Astrocyte of the spinal cord (primary cell): ENCODE results near the gene DTWD2.
A peak's percentile ranks its signal among the peaks of the same experiment; 100 is the strongest.
"Not testable (repeated sequence)": the region's sequence is repeated elsewhere in the genome, so short reads cannot be mapped to it uniquely, and the experiment has no call there.

Experiments
- DNase-seq: peaks from one replicate; pipeline ENCODE4 v3.0.0; 2011; ENCODE audit warnings: low read depth, low spot score
- H3K4me3 ChIP-seq: 2 replicates; pipeline ENCODE4 v1.5.1; 2011; ENCODE audit warnings: low read depth, mild to moderate bottlenecking, low read length, moderate library complexity
- in situ Hi-C: cut with HindIII; loops from 2 replicates; pipeline ENCODE4 v1.10.0; 2017; ENCODE audit warnings: low sequenced_read_pairs
- TF ChIP-seq, protein P1 (sequence below): IDR thresholded peaks from 2 replicates; pipeline ENCODE4 v1.5.1; 2012; ENCODE audit warnings: low read depth, mild to moderate bottlenecking, low read length, inconsistent platforms

DTWD2 gene

DNA sequence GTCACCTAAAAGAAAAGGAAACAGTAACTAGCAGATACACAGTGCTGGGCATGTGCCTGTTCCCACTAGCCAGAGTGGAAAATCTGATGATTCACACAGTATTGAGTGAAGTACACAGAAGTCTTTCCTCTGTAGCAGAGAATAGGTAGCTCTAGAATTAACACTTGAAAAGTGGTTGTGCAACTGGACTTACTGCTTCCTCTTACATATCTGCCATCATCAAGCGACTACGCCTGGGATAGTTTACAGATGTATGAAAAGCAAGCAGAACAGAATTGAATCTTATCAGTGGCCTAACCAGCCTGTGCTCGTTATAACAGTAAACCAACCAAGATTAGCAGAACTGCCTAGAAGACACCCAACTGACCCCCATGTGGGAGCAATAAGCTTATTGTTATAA, 130.6 kb downstream of the DTWD2 start:
- in situ Hi-C loops: no loop called here
- no peak overlapping the region for H3K4me3 ChIP-seq
- TF ChIP-seq, protein P1, sequence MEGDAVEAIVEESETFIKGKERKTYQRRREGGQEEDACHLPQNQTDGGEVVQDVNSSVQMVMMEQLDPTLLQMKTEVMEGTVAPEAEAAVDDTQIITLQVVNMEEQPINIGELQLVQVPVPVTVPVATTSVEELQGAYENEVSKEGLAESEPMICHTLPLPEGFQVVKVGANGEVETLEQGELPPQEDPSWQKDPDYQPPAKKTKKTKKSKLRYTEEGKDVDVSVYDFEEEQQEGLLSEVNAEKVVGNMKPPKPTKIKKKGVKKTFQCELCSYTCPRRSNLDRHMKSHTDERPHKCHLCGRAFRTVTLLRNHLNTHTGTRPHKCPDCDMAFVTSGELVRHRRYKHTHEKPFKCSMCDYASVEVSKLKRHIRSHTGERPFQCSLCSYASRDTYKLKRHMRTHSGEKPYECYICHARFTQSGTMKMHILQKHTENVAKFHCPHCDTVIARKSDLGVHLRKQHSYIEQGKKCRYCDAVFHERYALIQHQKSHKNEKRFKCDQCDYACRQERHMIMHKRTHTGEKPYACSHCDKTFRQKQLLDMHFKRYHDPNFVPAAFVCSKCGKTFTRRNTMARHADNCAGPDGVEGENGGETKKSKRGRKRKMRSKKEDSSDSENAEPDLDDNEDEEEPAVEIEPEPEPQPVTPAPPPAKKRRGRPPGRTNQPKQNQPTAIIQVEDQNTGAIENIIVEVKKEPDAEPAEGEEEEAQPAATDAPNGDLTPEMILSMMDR: no peak

DNA sequence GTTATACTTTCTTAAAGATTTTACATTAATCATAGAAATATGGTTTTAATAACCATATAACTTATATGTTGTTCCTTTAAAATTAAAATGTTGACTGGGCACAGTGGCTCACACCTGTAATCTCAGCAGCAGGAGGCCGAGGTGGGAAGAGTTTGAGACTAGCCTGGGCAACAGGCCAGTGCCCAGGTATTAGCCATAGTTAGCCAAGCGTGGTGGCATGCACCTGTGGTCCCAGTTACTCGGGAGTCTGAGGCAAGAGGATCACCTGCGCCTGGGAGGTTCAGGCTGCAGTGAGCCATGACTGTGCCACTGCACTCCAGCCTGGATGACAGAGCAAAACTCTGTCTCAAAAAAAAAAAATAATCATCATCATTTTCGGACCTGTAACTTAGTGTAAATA, 133.5 kb downstream of the DTWD2 start:
- TF ChIP-seq, protein P1: no peak
- H3K4me3 ChIP-seq: no peak overlapping the region
- no peak for DNase-seq
- in situ Hi-C loops: no loop called here

More for the DNA sequence above, 130.6 kb downstream of the DTWD2 start:
- peak; percentile 11 for DNase-seq

DNA sequence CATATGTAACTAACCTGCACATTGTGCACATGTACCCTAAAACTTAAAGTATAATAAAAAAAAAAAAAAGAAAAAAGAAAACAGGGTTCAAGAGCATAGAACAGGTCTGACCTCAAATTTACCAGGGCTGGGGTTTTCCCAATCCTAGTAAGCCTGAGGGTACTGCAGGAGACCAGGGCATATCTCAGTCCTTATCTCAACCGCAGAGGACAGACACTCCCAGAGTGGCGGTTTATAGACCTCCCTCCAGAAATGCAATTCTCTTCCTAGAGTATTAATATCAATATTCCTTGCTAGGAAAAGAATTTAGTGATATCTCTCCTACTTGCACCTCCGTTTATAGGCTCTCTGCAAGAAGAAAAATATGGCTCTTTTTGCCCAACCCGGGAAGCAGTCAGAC, 136.6 kb downstream of the DTWD2 start:
- in situ Hi-C loops, H3K4me3 ChIP-seq, DNase-seq: not testable (repeated sequence)

DNA sequence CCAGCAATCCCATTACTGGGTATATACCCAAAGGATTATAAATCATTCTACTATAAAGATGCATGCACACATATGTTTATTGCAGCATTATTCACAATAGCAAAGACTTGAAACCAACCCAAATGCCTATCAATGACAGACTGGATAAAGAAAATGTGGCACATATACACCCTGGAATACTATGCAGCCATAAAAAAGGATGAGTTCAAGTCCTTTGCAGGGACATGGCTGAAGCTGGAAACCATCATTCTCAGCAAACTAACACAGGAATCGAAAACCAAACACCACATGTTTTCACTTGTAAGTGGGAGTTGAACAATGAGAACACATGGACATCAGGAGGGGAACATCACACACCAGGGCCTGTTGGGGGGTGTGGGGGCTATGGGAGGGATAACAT, 138.8 kb downstream of the DTWD2 start:
- in situ Hi-C loops, DNase-seq, H3K4me3 ChIP-seq: not testable (repeated sequence)

DNA sequence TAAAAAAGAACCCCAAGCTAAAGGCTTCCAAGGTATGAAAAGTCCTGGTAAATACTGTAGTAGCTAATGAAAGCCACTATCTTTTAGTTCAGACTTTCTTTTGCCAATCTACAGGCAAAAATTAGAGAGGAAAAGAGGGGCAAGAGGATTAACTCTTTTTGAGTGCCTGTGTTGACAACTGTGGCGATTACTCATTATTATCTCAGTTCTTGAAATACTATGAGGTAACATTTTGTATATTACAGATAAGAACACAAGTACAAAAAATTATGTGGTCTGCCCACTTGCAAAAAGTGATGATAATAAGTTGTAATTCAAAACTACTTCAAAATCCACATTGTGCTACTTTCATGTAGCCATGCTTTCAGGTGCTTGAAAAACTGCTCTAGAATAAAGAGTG, 144.0 kb downstream of the DTWD2 start:
- no peak for DNase-seq
- TF ChIP-seq, protein P1: no peak
- H3K4me3 ChIP-seq: no peak overlapping the region
- in situ Hi-C loops: no loop called here

DNA sequence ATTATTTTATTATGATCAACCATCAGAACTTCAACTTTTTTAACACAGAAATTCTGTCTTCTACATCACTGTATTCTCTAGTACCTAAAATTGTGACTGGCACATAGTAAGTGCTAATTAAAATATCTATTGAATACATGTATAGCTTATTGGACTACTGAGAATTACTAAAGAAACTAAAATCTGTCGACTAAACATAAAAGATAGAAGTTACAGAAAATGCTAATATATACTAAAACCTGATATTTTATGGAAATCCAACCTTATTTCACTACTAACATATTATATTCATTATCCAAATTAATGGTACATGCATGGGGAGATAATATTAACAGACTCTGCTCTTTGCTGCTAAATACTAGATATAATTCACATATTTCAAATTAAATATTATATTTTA, 153.6 kb downstream of the DTWD2 start:
- TF ChIP-seq, protein P1: no peak
- in situ Hi-C loops: no loop called here
- no peak overlapping the region for H3K4me3 ChIP-seq

DNA sequence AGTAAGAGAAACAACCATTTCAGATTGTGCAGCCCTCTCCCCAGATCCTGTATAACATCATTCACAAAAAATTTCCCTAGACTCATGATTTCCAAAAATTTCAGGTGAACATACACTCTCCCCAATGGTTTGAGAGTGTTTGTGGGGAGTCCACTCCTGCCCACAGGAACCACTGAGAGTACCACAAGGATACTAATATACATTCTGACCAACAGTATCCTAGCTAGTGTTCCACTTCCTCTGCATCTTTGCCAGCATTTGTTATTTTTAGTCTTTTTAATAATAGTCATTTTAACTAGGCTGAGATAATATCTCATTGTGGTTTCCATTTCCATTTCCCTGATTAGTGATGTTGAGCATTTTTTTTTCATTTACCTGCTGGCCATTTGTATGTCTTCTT, 155.4 kb downstream of the DTWD2 start:
- in situ Hi-C loops: no loop called here
- TF ChIP-seq, protein P1: no peak
- DNase-seq: no peak
- H3K4me3 ChIP-seq: no peak overlapping the region

More for the DNA sequence above, 153.6 kb downstream of the DTWD2 start:
- DNase-seq: no peak

DNA sequence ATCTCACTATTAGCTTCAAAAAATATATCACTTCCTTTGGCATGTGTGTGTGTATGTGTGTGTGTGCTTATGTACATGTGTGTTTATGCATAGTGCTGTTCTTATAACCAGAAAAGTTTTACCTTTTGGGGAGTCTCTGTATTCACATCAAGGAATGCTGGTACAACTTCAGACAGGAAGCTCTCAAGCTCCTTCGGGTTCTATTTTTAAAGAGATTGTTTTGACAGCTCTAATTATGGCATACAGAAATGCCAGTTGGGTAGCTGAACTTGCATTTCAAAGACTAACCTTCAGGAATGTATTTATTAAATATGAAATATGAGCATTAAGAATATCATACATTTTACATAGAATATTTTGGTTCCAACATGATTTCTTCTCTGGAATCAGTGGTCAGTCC, 163.1 kb downstream of the DTWD2 start:
- H3K4me3 ChIP-seq: no peak overlapping the region
- TF ChIP-seq, protein P1: no peak
- DNase-seq: no peak
- in situ Hi-C loops: no loop called here
